Body of pancreas (tissue), 4 donors: ENCODE measurements around the gene BCL3.
"Not testable (repeated sequence)": the region's sequence is repeated elsewhere in the genome, so short reads cannot be mapped to it uniquely, and the experiment has no call there.

Experiments used
- POLR2A ChIP-seq, 3 donors: fragments of 450-650 bp; IDR thresholded peaks; one replicate each; pipeline ENCODE4 v1.6.1; 2016; ENCODE audit warnings: antibody characterized with exemption in 3 of 3, mild to moderate bottlenecking in 2 of 3
- TF ChIP-seq, protein P1 (sequence below), 7 experiments: fragments of 450-650 bp in 4 of 7; fragments of 200-600 bp in 3 of 7; sonication (generic) in 3 of 7; IDR thresholded peaks; one replicate each; pipeline ENCODE4 v1.5.1; 2016 to 2019; ENCODE audit warnings: antibody characterized with exemption in 7 of 7

DNA sequence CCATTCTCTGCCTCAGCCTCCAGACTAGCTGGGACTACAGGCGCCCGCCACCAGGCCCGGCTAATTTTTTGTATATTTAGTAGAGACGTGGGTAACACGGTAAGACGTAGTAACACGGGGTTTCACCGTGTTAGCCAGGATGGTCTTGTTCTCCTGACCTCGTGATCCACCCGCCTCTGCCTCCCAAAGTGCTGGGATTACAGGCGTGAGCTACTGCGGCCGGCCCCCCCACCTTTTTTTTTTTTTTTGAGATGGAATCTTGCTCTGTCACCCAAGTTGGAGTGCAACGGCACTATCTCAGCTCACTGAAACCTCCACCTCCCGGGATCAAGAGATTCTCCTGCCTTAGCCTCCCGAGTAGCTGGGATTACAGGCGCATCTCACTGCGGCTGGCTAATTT is 23.6 kb downstream of the BCL3 start:
- TF ChIP-seq POLR2A (IDR thresholded peaks at IDR 0.05): not testable (repeated sequence)
- TF ChIP-seq, protein P1, sequence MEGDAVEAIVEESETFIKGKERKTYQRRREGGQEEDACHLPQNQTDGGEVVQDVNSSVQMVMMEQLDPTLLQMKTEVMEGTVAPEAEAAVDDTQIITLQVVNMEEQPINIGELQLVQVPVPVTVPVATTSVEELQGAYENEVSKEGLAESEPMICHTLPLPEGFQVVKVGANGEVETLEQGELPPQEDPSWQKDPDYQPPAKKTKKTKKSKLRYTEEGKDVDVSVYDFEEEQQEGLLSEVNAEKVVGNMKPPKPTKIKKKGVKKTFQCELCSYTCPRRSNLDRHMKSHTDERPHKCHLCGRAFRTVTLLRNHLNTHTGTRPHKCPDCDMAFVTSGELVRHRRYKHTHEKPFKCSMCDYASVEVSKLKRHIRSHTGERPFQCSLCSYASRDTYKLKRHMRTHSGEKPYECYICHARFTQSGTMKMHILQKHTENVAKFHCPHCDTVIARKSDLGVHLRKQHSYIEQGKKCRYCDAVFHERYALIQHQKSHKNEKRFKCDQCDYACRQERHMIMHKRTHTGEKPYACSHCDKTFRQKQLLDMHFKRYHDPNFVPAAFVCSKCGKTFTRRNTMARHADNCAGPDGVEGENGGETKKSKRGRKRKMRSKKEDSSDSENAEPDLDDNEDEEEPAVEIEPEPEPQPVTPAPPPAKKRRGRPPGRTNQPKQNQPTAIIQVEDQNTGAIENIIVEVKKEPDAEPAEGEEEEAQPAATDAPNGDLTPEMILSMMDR (IDR thresholded peaks at IDR 0.05): not testable (repeated sequence)
